PC-9 (cell line): ENCODE measurements around the gene STXBP5. TPM values are rescaled to one million over a fixed set of nuclear protein-coding genes. Genes with fewer than 3 reads are reported as not detected.

Experiments
- BruUV-seq: library from RNA; stranded (reverse); fragments of 400-500 nt; replicated peaks from 2 replicates; lab custom pipeline; 2021; lab: Mats Ljungman, UMichigan
- CTCF ChIA-PET: fragments of 300-600 bp; sonication (Branson Sonifier 250); formaldehyde crosslinking; loops from one replicate; lab custom pipeline; 2022; ENCODE audit warnings: antibody characterized with exemption; lab: Charles Lee
- POLR2A ChIA-PET: fragments of 300-600 bp; sonication (Branson Sonifier 250); formaldehyde crosslinking; loops from one replicate; lab custom pipeline; 2022; ENCODE audit warnings: antibody characterized with exemption; ENCODE audit not compliant: unreplicated experiment; lab: Charles Lee
- DNase-seq, 2 experiments: peaks; one replicate each; pipeline versions ENCODE4 v3.0.0 to v3.0.0-alpha.2; 2015 to 2022; ENCODE audit warnings: mixed read lengths in 1 of 2
- H2AFZ ChIP-seq: fragments of 200-600 bp; sonication (generic); 2 replicates; pipeline ENCODE4 v1.8.1; 2017; ENCODE audit warnings: antibody characterized with exemption
- H3F3A ChIP-seq: fragments of 200-600 bp; sonication (generic); 2 replicates; pipeline ENCODE4 v1.8.1; 2017; ENCODE audit warnings: antibody characterized with exemption, mild to moderate bottlenecking, low read depth; ENCODE audit not compliant: insufficient read depth
- H3K27ac ChIP-seq: fragments of 200-600 bp; sonication (generic); 2 replicates; pipeline ENCODE4 v1.6.1; 2016; ENCODE audit warnings: mixed run types
- H3K27me3 ChIP-seq: fragments of 200-600 bp; sonication (generic); 2 replicates; pipeline ENCODE4 v1.6.1; 2016; ENCODE audit warnings: low read depth, mixed run types; ENCODE audit not compliant: insufficient read depth
- H3K36me3 ChIP-seq: fragments of 200-600 bp; sonication (generic); 2 replicates; pipeline ENCODE4 v1.6.1; 2016; ENCODE audit warnings: low read depth, mixed run types
- H3K4me1 ChIP-seq: fragments of 200-600 bp; sonication (generic); replicated peaks from 2 replicates; pipeline ENCODE4 v1.6.1; 2016; ENCODE audit warnings: mixed run types; ENCODE audit not compliant: insufficient read depth
- H3K4me2 ChIP-seq: fragments of 200-600 bp; sonication (generic); 2 replicates; pipeline ENCODE4 v1.6.1; 2017; ENCODE audit warnings: mixed run types
- H3K4me3 ChIP-seq: fragments of 200-600 bp; sonication (generic); 2 replicates; pipeline ENCODE4 v1.6.1; 2016; ENCODE audit warnings: mixed run types
- H3K79me2 ChIP-seq: fragments of 200-600 bp; sonication (generic); 2 replicates; pipeline ENCODE4 v1.6.1; 2017; ENCODE audit warnings: low read depth, mixed run types
- H3K9me2 ChIP-seq: fragments of 200-600 bp; sonication (generic); 2 replicates; pipeline ENCODE4 v1.8.1; 2017; ENCODE audit warnings: mild to moderate bottlenecking; ENCODE audit not compliant: insufficient read depth
- H3K9me3 ChIP-seq: fragments of 200-600 bp; sonication (generic); 2 replicates; pipeline ENCODE4 v1.8.1; 2016; ENCODE audit warnings: low read depth; ENCODE audit not compliant: insufficient read depth
- H4K20me1 ChIP-seq: fragments of 200-600 bp; sonication (generic); 2 replicates; pipeline ENCODE4 v1.8.1; 2017; ENCODE audit not compliant: insufficient read depth
- CTCF ChIP-seq: fragments of 200-600 bp; sonication (generic); conservative IDR thresholded peaks from 2 replicates; pipeline ENCODE4 v1.6.1; 2017; ENCODE audit warnings: mixed run types, antibody characterized with exemption, mild to moderate bottlenecking, moderate library complexity
- EZH2 ChIP-seq: fragments of 200-600 bp; sonication (generic); IDR thresholded peaks from 2 replicates; pipeline ENCODE4 v1.8.0; 2017; ENCODE audit warnings: antibody characterized with exemption, low read depth
- intact Hi-C: fragments of 100-400 bp; cut with micrococcal nuclease; formaldehyde crosslinking; loops from one replicate; pipeline ENCODE4 v1.10.0; 2022; ENCODE audit not compliant: unreplicated experiment
- total RNA-seq: library from RNA; stranded (reverse); gene quantifications from 2 replicates; pipeline ENCODE4 v1.2.3, GENCODE V29; 2021

Gene STXBP5
- total RNA-seq, 1 experiment from 2014 or later: 4.6 TPM

DNA sequence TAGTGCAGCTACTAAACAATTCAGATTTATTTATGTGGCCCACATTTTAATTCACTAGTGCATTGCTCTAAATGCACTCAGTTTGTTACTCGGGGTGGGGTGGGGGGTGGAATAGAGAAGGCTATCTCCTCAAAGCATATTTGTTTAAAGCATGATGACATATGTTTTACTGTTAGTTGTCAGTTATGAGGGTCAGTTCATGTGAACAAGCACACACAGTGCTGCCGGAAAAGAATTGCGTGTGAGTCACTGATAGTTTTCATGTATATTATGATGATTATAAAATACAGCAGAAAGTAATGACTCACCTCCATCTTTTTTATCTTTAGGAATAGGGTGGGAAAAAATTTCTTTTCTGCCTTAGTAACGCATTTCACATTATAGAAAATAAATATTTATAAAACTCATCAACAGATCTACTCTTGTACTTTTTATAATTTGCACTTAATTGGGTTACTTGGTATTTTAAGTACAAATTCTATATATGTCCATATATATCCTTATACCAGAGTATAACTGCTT is 42.2 kb upstream of the STXBP5 start:
- Histone ChIP-seq H3F3A (no peaks in the 10 kb centered on the region), H3K79me2 (no peaks in the 10 kb centered on the region), H3K9me3 (no peaks in the 10 kb centered on the region; the same call in 1 of the 2 replicates), H3K27ac (no peak overlapping the region), H2AFZ (no peak overlapping the region), H3K27me3 (no peaks in the 10 kb centered on the region), H3K9me2 (no peaks in the 10 kb centered on the region), H4K20me1 (no peaks in the 10 kb centered on the region), H3K36me3 (no peaks in the 10 kb centered on the region), H3K4me1 (no peaks in the 10 kb centered on the region), H3K4me2 (no peak overlapping the region), H3K4me3 (no peak overlapping the region)
- BruUV-seq: no TSS peak
- POLR2A ChIA-PET: no interaction called here
- no peak for DNase-seq
- TF ChIP-seq CTCF: no peak
- TF ChIP-seq EZH2: no peak
- intact Hi-C loops: no loop called here
- CTCF ChIA-PET: interaction anchor here (0.5 to 0.6 kb wide), 2 partner anchors 77 to 980 kb away, joined by 10 to 13 read pairs; no protein-coding TSS in a partner anchor

DNA sequence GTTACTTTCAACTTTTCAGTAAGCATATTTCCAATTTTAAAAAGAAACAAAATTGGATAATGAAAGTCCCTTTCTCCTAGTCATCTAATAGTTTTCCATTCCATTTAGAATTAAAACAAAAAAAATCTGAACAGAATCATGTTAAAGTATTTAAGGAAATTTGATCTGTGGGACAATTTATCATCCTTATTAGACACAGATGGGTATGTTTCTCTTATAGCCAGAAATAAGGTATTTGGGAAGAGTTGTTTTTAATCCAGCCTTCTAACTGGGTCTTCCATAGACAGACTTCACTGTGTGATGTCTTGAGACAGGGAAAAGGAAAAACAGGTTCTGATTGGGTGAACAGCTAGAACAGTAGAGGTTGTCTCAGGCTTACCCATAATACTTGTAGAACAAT is 39.5 kb upstream of the STXBP5 start:
- Histone ChIP-seq H3K4me2 (no peak overlapping the region), H4K20me1 (no peaks in the 10 kb centered on the region), H3K27ac (no peak overlapping the region), H3K9me2 (no peaks in the 10 kb centered on the region), H3K27me3 (no peaks in the 10 kb centered on the region), H3F3A (no peaks in the 10 kb centered on the region), H2AFZ (no peak overlapping the region), H3K36me3 (no peaks in the 10 kb centered on the region), H3K79me2 (no peaks in the 10 kb centered on the region), H3K4me3 (no peak overlapping the region), H3K9me3 (no peaks in the 10 kb centered on the region; the same call in 1 of the 2 replicates), H3K4me1 (peaks cover 2% of the 10 kb centered on the region; the same call in 1 of the 2 replicates)
- BruUV-seq: no TSS peak
- intact Hi-C loops: no loop called here
- TF ChIP-seq CTCF (no peak), EZH2 (no peak)
- ChIA-PET POLR2A (no interaction called here), CTCF (no interaction called here)
- DNase-seq: no peak

DNA sequence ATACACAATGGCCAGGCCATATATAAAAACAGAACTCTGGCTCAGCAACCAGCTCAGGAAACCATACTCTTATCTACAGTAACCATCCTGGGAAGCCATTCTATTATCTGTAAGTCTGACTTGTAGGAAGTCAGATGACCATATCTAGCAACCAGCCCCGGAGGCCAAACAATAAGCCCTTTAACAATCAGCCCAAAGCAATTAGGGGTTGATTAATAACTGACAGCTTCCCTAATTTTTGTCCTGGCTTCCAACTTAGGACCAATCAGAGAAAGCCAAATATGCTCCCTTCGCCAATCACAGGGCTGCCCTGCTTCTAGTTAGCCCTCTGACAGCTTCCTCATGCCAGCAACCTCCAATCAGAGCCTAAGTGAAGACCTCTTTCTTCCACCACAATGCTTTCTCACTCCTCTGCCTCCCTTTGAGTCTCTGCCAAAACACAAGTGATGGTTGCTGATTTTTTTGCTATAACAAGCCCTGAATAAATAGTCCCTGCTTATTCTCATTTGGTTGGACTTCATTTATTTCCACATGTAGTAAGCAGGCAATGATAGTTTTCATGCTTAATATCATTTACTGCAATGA is 37.8 kb upstream of the STXBP5 start:
- no TSS peak for BruUV-seq
- H3K27ac ChIP-seq: no peak overlapping the region
- CTCF ChIA-PET: no interaction called here
- TF ChIP-seq EZH2: no peak
- TF ChIP-seq CTCF: no peak
- no peaks in the 10 kb centered on the region; the same call in 1 of the 2 replicates for H3K9me3 ChIP-seq
- H3K36me3 ChIP-seq: no peaks in the 10 kb centered on the region
- no peaks in the 10 kb centered on the region for H3K79me2 ChIP-seq
- H3K27me3 ChIP-seq: no peaks in the 10 kb centered on the region
- no peak overlapping the region for H3K4me2 ChIP-seq
- intact Hi-C loops: no loop called here
- H4K20me1 ChIP-seq: no peaks in the 10 kb centered on the region
- no peaks in the 10 kb centered on the region for H3K9me2 ChIP-seq
- POLR2A ChIA-PET: no interaction called here
- no peak overlapping the region for H2AFZ ChIP-seq
- H3F3A ChIP-seq: no peaks in the 10 kb centered on the region
- no peak for DNase-seq
- H3K4me1 ChIP-seq: peaks cover 10% of the 10 kb centered on the region; the same call in 1 of the 2 replicates
- no peak overlapping the region for H3K4me3 ChIP-seq
